RWPE2 (cell line): ENCODE results near the gene STAT2.

ENCODE experiments used
- ATAC-seq: fragments of 200-7000 bp; cut with Tn5 transposase; 3 replicates; pipeline ENCODE4 v1.9.1; 2021; ENCODE audit warnings: low read depth
- DNase-seq: peaks from one replicate; pipeline ENCODE4 v3.0.0-alpha.2; 2020; ENCODE audit warnings: low spot score
- H3K27ac ChIP-seq: fragments of 450-650 bp; 2 replicates; pipeline ENCODE4 v1.5.1; 2017; ENCODE audit warnings: mild to moderate bottlenecking; ENCODE audit not compliant: poor library complexity, severe bottlenecking
- H3K27me3 ChIP-seq: fragments of 250-450 bp; sonication (Bioruptor Pico); 2 replicates; pipeline ENCODE4 v1.5.1; 2021; ENCODE audit warnings: mild to moderate bottlenecking, moderate library complexity; ENCODE audit not compliant: insufficient read depth, poor library complexity, severe bottlenecking
- H3K36me3 ChIP-seq: fragments of 250-450 bp; sonication (Bioruptor Pico); 2 replicates; pipeline ENCODE4 v1.5.1; 2020; ENCODE audit warnings: low read depth, mild to moderate bottlenecking, moderate library complexity
- H3K4me1 ChIP-seq: fragments of 250-450 bp; sonication (Bioruptor Pico); 2 replicates; pipeline ENCODE4 v1.5.1; 2021; ENCODE audit warnings: mild to moderate bottlenecking, moderate library complexity; ENCODE audit not compliant: insufficient read depth, poor library complexity, severe bottlenecking
- H3K4me3 ChIP-seq: fragments of 250-450 bp; sonication (Bioruptor Pico); 2 replicates; pipeline ENCODE4 v1.5.1; 2021; ENCODE audit warnings: mild to moderate bottlenecking, moderate library complexity; ENCODE audit not compliant: severe bottlenecking
- H3K9me3 ChIP-seq: fragments of 250-450 bp; sonication (Bioruptor Pico); 2 replicates; pipeline ENCODE4 v1.5.1; 2021; ENCODE audit warnings: mild to moderate bottlenecking, moderate library complexity; ENCODE audit not compliant: severe bottlenecking
- TF ChIP-seq, protein P1 (sequence below): fragments of 450-650 bp; IDR thresholded peaks from one replicate; pipeline ENCODE4 v1.5.1; 2017; ENCODE audit warnings: mild to moderate bottlenecking, moderate library complexity; ENCODE audit not compliant: poor library complexity, severe bottlenecking

STAT2 gene

DNA sequence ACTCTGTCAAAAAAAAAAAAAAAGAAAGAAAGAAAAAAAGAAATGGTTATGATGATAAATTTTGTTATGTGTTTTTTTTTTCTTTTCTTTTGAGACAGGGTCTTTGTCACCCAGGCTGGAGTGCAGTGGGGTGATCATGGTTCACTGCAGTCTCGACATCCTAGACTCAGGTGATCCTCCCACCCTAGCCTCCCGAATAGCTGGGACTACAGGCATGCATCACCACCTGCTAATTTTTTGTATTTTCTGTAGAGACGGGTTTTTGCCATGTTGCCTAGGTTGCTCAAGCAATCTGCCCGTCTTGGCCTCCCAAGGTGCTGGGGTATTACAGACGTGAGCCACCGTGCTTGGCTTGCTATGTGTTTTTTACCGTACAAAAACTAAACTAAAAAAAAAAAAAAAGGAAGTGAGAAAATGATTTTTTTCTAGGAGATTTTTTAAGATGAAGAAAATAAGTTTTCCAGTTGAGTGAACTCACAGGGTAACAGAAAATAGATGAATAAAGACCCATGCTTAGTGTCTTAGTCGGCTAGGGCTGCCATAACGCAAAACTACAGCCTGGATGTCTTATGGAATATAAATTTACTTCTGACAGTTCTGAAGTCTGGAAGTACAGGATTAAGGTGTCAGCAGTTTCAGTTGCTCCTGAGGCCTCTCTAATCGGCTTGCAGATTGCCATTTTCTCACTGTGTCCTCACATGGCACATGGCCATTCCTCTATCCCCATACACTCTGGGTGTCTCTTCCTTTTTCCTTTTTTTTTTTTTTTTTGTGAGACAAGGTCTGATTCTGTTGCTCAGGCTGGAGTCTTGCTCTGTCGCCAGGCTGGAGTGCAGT, 15.9 kb upstream of the STAT2 start:
- H3K27ac ChIP-seq, result no peak overlapping the region
- DNase-seq (no peak), ATAC-seq (no peak)
- TF ChIP-seq, protein P1, sequence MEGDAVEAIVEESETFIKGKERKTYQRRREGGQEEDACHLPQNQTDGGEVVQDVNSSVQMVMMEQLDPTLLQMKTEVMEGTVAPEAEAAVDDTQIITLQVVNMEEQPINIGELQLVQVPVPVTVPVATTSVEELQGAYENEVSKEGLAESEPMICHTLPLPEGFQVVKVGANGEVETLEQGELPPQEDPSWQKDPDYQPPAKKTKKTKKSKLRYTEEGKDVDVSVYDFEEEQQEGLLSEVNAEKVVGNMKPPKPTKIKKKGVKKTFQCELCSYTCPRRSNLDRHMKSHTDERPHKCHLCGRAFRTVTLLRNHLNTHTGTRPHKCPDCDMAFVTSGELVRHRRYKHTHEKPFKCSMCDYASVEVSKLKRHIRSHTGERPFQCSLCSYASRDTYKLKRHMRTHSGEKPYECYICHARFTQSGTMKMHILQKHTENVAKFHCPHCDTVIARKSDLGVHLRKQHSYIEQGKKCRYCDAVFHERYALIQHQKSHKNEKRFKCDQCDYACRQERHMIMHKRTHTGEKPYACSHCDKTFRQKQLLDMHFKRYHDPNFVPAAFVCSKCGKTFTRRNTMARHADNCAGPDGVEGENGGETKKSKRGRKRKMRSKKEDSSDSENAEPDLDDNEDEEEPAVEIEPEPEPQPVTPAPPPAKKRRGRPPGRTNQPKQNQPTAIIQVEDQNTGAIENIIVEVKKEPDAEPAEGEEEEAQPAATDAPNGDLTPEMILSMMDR, result no peak
- H3K4me1 ChIP-seq, result no peaks in the 10 kb centered on the region
- no peaks in the 10 kb centered on the region for H3K9me3 ChIP-seq
- H3K27me3 ChIP-seq, result no peaks in the 10 kb centered on the region
- H3K4me3 ChIP-seq, result no peak overlapping the region
- no peaks in the 10 kb centered on the region for H3K36me3 ChIP-seq

DNA sequence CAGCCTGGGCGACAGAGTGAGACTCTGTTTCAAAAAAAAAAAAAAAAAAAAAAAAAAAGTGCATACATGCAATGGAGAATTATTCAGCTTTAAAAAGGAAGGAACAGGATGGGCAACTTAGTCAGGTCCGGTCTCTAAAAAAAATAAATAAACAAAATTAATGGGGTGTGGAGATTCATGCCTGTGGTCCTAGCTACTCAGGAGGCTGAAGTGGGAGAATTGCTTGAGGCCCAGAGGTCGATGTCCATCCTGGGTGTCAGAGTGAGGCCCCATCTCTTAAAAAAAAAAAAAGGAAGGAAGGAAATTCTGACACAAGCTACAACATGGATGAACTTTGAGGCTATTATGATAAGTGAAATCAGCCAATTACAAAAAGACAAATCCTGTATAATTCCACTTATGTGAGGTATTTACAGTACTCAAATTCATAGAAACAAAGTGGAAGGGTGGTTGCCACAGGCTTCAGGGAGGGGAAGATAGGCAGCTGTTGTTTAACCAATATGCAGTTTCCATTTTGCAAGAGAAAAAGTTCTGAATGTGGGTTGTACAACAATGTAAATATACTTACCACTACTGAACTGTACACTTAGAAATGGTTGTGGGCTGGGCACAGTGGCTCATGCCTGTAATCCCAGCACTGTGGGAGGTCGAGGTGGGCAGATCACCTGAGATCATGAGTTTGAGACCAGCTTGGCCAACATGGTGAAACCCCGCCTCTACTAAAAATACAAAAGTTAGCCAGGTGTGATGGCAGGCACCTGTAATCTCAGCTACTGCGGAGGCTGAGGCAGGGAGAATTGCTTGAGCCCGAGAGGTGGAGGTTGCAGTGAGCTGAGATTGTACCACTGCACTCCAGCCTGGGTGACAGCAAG, 15.1 kb upstream of the STAT2 start:
- DNase-seq (no peak), ATAC-seq (no peak)
- TF ChIP-seq, protein P1, result no peak
- Histone ChIP-seq H3K9me3 (no peaks in the 10 kb centered on the region), H3K4me3 (no peak overlapping the region), H3K27ac (no peak overlapping the region), H3K36me3 (no peaks in the 10 kb centered on the region), H3K4me1 (no peaks in the 10 kb centered on the region), H3K27me3 (no peaks in the 10 kb centered on the region)

DNA sequence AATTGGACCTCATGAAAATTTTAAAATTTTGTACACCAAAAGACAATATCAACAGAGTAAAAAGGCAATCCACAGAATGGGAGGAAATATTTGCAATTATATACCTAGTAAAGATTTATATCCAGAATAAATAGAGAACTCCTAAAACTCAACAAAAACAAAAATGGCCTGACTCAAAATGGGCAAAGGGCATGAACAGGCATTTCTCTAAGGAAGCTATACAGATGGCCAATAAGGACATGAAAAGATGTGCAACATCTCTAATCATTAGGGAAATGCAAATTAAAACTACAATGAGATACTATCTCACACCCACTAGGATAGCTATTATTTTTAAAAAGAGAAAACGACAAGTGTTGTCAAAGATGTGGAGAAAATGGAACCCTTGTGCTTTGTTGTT, 13.6 kb upstream of the STAT2 start:
- Histone ChIP-seq H3K27ac (no peak overlapping the region), H3K27me3 (no peaks in the 10 kb centered on the region), H3K36me3 (no peaks in the 10 kb centered on the region), H3K4me3 (no peak overlapping the region), H3K9me3 (no peaks in the 10 kb centered on the region), H3K4me1 (no peaks in the 10 kb centered on the region)
- DNase-seq (no peak), ATAC-seq (no peak)
- TF ChIP-seq, protein P1, result no peak

DNA sequence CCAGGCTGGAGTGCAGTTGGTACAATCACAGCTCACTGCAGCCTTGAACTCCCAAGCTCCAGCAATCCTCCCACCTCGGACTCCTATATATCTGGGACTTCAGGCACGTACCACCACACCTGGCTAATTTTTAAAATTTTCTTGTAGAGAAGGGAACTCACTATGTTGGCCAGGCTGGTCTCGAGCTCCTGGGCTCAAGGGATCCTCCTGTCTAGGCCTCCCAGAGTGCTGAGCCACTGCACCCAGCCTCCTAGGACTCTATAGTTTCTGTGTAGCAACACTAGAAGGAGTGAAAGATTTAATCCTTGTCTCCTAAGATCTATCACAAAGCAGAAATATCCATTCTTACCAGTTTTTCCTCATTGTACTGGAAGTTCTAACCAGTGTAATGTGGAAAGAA, 7.0 kb upstream of the STAT2 start:
- DNase-seq (peak; percentile 4), ATAC-seq (no peak)
- no peaks in the 10 kb centered on the region for H3K9me3 ChIP-seq
- TF ChIP-seq, protein P1, result no peak
- no peaks in the 10 kb centered on the region for H3K4me1 ChIP-seq
- no peaks in the 10 kb centered on the region for H3K27me3 ChIP-seq
- no peaks in the 10 kb centered on the region for H3K36me3 ChIP-seq
- no peak overlapping the region for H3K27ac ChIP-seq
- H3K4me3 ChIP-seq, result no peak overlapping the region
